T-helper 1 cell treated with Interleukin-12 subunit alpha and Interleukin-12 subunit beta and Interleukin-4 antibody, amounts not matched to agents 30 ng/mL and 1 ng/mL, for 36 hours (primary cell): ENCODE measurements around the gene COX6B1. TPM values are rescaled to one million over a fixed set of nuclear protein-coding genes. Genes with fewer than 3 reads are reported as not detected.
"Not testable (repeated sequence)": the region's sequence is repeated elsewhere in the genome, so short reads cannot be mapped to it uniquely, and the experiment has no call there.

Experiments
- intact Hi-C: fragments of 100-400 bp; cut with micrococcal nuclease; formaldehyde crosslinking; loops from one replicate; pipeline ENCODE4 v1.15.1; 2024
- total RNA-seq: library from RNA; stranded (reverse); gene quantifications from 2 replicates; pipeline ENCODE4 v1.2.3, GENCODE V29; 2022

Gene COX6B1, protein sequence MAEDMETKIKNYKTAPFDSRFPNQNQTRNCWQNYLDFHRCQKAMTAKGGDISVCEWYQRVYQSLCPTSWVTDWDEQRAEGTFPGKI
- 450 and 452 TPM in 2 replicates for total RNA-seq

DNA sequence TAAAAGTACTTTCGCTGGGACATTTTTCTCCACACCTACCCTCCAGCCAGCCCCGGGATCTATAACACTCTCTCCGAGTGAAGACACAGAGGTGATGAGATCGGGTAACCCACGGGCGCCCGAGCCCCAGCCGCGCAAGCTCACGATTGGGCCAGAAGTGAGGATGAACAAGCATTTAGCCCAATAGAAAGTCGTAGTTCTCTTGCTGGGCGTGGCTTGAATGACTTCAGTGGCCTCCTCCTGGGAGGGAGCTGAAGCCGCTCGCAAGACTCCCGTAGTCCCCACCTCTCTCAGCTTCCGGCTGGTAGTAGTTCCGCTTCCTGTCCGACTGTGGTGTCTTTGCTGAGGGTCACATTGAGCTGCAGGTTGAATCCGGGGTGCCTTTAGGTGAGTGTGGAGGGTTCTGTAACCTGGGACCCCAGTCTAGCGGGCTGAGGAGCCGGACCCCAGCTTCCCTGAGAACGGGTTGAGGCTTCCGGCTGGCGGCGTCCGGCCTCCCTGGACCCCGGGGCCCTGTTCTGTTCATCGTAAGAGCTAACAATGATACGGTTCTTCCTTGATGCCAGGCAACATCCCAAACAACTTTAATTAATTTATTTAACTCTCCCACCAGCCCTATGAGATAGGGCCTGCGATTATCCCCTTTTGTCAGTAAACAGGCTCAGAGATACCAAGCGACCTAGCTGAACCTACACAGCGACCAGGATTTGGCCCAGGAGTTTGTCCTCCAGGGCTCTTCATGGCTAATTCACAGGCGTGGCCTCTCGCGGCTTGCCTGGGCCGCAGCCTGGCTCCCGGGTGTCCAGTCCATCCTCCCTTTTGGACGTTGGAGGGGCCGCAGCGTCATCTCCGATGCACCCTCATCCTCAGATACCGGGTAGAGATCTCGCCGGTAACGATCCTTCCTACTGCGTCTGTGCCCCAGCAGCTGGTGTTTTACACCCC lies at the start of gene COX6B1:
COX6B1 (plus strand) TSS at position 307 of the 945 bp plus-strand sequence. CDS start 2,921 bp downstream, outside the sequence.
- intact Hi-C loops, result loop anchor here (1.0 to 10.0 kb wide), 13 partner anchors 20 to 567 kb away; partner anchors contain the start of genes ALKBH6, ARHGAP33, HAUS5 and TMEM147

DNA sequence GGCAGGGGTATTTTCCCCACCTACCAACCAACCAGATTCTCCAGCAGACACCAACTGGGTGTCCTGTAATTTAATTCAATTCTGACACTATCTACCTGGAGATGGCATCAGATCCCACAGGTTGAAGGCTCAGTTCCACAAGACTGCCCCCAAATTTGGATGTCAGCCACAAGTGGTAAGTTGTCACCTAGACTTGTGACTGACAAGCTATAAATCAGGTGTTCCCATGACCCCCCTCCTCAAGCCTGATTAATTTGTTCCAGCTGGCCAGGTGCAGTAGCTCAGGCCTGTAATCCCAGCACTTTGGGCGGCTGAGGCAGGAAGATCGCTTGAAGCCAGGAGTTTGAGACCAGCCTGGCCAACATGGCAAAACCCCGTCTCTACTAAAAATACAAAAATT lies 46.2 kb upstream of the COX6B1 start:
- intact Hi-C loops, result no loop called here

DNA sequence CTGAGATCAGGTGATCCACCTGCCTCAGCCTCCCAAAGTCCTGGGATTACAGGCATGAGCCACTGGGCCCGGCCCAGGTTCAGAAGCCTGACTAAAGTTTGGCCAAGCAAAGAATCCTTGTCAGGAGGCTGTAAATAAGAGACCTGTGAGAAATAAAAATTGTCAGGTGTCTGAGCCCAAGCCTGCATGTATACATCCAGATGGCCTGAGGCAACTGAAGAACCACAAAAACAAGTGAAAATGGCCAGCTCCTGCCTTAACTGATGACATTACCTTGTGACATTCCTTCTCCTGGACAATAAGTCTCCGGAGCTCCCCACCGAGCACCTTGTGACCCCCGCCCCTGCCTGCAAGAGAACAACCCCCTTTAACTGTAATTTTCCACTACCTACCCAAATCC lies 43.7 kb upstream of the COX6B1 start:
- intact Hi-C loops, result not testable (repeated sequence)

DNA sequence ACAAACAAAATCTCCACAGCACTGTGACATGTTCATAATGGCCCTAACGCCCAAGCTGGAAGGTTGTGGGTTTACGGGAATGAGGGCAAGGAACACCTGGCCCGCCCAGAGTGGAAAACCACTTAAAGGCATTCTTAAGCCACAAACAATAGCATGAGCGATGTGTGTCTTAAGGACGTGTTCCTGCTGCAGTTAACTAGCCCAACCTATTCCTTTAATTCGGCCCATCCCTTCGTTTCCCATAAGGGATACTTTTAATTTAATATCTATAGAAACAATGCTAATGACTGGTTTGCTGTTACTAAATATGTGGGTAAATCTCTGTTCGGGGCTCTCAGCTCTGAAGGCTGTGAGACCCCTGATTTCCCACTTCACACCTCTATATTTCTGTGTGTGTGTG lies 41.0 kb upstream of the COX6B1 start:
- intact Hi-C loops, result not testable (repeated sequence)

DNA sequence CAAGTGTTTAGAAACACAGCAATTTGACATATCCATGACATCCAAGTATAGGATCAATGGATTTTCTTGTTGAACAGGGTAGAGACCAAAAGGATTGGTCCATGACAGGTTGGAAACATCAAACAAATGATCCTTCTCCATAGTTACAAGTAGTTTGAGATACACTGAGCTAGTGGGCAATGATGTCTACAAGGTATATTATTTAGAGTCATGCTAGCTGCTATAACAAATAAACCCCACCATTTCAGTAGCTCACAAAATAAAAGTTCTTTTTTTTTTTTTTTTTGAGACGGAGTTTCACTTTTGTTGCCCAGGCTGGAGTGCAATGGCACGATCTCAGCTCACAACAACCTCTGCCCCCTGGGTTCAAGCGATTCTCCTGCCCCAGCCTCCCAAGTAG lies 40.5 kb upstream of the COX6B1 start:
- intact Hi-C loops, result no loop called here

DNA sequence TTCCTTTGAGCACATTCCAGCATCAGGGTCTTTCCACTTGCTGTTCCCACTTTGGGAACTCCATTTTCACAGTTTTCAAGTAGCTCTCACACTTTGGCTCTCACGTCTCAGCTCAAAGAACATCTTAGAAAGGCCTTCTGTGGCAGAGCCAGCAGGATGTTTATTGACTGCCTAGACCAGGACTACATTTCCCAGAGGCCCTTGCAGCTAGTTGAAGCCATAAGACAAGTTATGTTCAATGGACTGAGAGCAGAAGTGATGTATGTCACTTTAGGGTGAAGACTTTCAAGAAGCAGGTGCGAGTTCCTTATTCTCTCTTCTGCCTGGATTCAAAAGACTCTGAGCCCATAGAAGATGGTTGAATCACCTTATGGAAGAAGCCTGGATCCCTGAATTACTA lies 39.9 kb upstream of the COX6B1 start:
- intact Hi-C loops, result no loop called here

DNA sequence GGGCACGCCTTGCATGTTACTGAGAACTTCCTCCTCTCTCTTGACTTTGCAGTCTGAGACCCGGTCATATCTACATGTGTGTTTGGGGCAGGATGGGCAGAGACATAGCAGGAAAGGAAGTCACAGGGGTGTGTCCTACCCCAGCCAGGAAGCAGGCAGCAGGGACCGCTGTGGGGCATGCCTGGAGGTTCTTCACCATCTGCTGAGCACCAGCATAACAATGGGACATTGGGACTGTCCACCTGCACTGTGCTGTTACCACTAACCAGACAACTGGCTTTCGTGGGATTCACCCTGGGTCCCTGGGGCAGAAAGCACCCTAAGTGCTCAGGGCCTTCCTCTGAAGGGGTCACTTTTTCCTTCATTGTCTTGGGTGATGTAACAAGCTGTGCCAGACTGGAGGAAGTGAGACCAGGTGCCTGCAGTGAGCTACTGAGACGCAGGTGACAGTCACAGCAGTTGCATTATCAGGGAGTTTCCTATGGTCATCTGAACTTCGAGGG lies 38.2 kb upstream of the COX6B1 start:
- intact Hi-C loops, result no loop called here

DNA sequence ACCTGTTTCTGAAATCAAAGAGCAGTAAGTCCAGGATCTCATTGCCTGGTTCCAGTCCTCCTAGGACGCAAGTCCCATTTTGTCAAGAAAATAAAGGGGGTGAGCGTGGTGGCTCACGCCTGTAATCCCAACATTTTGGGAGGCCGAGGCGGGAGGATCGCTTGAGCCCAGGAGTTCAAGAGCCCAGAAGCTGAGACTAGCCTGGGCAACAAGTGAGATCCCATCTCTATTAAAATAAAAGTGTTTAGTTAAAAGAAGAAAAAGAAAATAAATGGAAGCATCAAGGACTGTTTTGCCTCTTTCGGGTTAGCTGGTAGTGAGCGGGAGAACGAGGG lies 35.9 kb upstream of the COX6B1 start:
- intact Hi-C loops, result loop anchor here (1.0 kb wide), 10 partner anchors 16 to 146 kb away; partner anchors contain the start of genes COX6B1, LIN37, PROSER3 and TMEM147

DNA sequence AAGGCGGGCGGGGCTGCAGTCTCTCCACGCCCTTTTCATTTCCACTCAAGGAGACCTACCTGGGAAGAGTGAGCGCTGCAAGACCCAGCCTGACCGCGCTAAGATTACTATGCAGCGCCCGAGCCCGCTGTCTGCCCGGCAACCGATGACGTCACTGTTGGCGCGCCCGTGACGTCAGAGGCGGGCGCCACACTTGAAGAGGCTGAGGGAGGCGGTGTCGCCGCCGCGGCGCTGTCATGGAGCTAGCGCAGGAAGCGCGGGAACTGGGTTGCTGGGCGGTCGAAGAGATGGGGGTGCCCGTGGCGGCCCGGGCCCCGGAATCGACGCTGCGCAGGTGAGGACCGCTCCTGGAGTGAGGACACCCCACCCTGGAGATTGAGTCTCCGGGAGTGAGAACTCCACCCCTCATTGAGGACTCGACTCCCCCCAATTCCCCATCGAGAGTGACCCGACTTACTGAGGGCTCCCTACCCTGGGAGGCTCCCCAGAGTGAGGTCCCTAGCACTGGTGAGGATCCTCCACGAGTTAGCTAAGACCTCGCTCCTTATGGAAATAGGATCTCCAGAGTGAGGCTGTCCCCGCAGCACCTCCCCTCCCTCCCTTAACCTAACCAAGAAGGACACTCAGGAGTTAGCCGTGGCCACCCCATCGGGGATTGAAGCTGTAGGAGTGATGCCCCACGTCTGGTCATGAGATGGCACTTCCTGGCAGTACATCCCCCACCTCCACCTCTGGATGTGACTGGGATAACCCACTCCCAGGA lies 35.4 kb upstream of the COX6B1 start, which contains the start of gene HAUS5:
HAUS5 (plus strand) TSS at position 177 of the 763 bp plus-strand sequence; CDS start at position 237, 60 bp downstream.
- intact Hi-C loops, result loop anchor here (1.0 kb wide), 10 partner anchors 16 to 146 kb away; partner anchors contain the start of genes COX6B1, LIN37, PROSER3 and TMEM147

DNA sequence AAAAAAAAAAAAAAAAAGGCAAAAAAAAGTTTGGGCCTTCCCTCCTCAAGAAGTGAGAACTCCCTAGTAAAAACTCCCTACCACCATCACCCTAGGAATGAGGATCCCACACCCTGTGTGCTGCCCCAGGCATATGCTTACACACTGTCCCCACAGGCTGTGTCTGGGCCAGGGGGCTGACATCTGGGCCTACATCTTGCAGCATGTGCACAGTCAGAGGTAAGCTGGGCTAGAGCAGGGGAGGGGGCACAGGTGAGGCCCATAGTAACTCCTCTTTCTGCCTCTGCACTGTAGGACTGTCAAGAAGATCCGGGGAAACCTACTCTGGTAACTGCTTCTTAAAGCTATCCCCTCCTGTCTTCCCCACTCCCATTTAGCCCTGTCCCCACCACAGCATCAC lies 34.5 kb upstream of the COX6B1 start:
- intact Hi-C loops, result no loop called here

DNA sequence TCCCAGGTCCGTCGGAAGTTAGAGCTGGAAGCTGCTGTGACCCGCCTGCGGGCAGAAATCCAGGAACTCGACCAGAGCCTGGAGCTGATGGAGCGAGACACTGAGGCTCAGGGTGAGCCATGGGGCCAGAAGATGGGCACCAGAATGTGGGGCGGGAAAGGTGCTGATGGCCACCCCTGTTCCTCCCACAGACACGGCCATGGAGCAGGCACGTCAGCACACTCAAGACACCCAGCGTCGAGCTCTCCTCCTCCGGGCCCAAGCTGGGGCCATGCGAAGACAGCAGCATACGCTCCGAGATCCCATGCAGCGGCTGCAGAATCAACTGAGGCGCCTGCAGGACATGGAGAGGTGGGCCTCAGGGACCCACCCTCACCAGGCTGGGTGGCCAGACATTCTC lies 33.1 kb upstream of the COX6B1 start:
- intact Hi-C loops, result no loop called here

DNA sequence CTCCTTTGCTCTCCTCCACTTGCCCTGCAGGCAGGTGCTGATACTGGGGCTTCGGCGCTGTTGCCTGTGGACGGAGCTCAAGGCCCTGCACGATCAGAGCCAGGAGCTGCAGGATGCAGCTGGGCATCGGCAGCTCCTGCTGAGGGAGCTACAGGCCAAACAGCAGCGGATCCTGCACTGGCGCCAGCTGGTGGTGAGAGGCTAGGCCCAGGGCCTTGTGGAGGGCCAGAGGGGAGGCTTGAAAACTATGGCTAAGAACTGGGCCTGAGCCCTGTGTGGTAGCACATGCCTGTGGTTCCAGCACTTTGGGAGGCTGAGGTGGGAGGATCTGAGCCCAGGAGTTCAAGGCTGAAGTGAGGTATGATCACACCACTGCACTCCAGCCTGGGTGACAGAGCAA lies 29.3 kb upstream of the COX6B1 start:
- intact Hi-C loops, result no loop called here

DNA sequence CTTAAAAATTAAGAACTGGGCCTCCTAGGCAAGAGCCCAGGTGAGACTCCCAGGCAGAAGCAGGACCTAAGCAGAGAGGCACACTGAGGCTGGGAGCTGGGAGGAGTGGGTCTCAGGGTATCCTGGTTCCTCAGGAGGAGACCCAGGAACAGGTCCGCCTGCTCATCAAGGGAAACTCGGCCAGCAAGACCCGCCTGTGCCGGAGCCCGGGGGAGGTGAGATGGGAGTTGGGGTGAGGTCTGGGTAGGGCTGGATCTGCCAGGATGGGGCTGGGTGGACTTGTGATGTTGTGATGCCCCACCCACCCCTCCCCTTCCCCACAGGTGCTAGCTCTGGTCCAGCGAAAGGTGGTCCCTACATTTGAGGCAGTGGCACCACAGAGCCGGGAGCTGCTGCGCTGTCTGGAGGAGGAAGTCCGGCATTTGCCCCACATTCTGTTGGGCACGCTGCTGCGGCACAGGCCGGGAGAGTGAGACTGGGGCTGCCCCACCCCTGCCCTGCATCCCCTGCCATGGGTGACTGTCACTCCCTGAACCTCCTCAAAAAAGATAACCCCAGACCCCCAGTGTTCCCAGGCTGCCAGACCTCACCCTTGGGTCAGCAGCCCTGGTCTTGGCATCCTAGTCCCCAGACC lies 28.7 kb upstream of the COX6B1 start:
- intact Hi-C loops, result no loop called here

DNA sequence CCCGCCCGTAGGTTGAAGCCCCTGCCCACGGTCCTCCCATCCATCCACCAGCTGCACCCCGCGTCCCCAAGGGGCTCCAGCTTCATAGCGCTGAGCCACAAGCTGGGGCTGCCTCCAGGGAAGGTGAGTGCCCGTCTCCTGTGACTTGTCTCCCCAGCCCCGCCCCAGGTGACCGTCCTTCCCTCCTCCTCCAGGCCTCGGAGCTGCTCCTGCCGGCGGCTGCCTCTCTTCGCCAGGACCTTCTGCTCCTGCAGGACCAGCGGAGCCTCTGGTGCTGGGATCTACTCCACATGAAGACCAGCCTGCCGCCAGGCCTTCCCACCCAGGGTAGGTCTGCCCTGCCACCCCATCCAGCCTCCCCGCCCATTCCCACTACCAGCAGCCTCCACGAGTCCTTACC lies 28.1 kb upstream of the COX6B1 start:
- intact Hi-C loops, result no loop called here

DNA sequence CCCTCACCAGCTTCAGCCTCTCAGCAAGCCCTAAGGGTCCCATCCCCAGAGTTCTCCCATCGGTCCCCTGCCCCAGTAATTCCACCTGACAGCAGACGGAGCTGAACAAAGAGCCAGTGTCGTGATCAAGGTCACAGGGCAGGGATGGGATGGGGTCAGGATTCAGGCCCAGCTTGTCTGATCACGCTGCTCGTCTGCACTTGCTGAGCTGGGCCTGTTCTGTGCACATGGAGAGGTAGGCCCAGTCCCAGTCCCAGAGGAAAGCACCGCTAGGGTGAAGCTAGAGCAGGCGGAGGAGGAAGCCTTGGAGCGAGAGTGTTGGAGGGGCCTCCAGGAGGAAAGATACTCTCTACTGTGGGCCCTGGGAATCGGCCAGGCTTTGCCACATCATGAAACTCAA lies 26.4 kb upstream of the COX6B1 start:
- intact Hi-C loops, result no loop called here

DNA sequence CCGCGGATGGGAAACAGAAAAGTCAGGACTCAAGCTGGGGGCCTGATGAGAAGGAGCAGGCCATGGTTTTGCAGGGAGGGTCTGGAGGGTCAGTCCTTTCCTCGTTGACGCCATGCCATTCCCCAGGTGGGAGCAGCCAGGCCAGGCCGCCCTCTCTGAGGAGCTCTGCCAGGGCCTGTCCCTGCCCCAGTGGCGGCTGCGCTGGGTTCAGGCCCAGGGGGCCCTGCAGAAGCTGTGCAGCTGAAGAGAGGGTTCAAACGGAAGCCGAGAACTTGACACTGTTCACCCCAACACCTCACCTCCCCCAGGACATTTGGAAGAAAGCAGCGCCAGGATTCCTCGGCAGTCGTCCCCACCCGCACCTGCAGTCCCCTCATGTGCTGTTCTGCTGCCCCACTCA lies 25.4 kb upstream of the COX6B1 start:
- intact Hi-C loops, result no loop called here

DNA sequence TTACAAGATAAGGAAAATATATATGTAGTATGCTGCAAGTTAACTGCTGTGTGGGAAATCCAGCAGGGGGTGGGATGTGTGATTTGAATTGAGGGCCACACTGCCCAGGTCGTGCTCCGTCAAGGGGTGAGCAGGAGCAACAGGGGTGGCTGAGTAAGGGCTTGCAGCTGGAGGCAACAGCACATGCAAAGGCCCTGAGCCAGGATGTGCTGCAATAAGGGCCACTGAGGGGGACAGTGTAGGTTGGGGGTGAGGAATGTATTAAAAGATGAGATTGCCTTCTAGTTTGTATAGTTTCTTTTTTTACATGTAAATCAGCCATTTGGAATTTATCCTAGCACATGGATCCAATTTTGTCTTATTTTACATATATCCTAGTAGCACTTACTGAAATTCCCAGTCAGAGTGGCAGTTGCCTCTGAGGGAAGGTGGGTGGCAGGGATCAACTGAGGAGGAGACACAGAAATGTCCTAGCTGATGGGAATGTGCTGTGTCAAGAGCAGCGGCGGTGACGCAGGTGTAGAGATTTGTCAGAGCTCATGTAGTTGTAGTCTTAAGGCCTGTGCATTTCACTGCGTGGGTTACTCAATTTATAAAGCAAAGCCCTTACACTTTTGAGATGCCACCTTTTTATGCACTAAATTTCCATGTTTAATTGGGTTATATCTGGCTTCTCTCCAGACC lies 24.7 kb upstream of the COX6B1 start:
- intact Hi-C loops, result no loop called here

DNA sequence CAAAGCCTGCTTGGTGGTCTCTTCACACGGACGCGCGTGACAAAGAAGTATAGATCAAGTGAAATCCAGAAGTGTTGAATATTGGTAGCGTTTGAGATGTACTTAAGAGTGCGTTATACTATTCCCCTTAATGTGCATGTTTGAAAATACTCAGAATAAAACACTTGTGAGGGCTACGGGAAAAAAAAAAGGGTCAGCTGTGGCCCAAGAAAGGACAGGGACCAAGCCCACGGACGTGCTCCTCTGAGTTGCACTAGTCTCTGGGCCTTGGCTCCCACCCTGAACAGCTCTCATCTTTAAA lies 19.9 kb upstream of the COX6B1 start:
- intact Hi-C loops, result loop anchor here (1.0 to 5.0 kb wide), 11 partner anchors 16 to 426 kb away; partner anchors contain the start of genes ALKBH6, COX6B1, HAUS5 and KMT2B

DNA sequence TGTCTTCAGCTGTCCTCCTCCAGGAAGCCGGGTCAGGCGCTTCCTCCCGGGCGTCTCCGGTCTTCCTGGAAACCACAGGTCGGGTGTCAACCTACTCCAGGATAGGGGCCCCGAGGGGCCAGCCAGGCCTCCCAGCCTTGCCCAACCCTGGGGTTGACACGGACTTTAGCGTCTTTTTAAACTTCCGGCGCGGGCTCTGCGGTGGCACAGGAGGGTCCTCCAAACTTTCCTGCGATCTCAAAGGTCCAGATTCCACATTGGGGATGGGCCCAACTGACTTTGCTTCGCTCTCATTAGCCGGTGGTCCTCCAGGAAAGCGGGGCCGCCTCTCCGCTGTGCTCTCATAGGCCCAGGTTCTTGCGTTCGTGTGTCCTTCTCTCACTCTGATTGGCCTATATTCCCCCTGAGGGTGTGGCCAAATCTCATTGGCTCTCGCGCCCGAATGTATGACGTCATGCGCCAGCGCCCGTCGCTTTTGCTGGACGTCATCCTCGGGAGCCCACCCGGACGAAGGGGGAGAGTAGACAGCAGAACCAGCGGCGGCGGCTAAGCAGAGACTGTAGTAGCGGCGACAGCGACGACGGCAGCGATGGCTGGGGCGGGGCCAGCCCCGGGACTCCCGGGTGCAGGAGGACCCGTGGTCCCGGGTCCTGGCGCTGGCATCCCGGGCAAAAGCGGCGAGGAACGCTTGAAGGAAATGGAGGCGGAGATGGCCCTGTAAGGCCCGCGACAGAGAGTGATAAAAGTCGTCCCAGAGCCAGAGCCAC lies 19.4 kb upstream of the COX6B1 start, which contains the start of gene RBM42:
RBM42 (plus strand) TSS at position 472 of the 767 bp plus-strand sequence; CDS start at position 590, 118 bp downstream.
- intact Hi-C loops, result loop anchor here (1.0 to 5.0 kb wide), 11 partner anchors 16 to 426 kb away; partner anchors contain the start of genes ALKBH6, COX6B1, HAUS5 and KMT2B

DNA sequence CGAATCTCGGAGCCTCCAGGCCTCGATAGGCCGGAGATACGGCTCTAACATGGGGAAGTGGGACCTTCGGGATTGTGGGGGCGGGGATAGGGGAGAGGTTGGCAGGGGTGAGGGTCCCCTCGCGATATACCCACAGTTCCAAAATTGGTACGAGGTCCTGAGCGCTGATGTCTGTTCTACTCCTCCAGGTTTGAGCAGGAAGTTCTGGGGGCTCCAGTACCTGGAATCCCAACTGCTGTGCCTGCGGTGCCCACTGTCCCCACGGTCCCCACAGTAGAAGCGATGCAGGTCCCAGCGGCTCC lies 18.8 kb upstream of the COX6B1 start:
- intact Hi-C loops, result loop anchor here (5.0 kb wide), 1 partner anchor 88 kb away; the partner anchor contains the start of gene KMT2B
